Astrocyte of the cerebellum (primary cell): ENCODE data around the gene IL36A.

Experiments used
- DNase-seq: peaks from one replicate; pipeline ENCODE4 v3.0.0-alpha.2; 2011; ENCODE audit warnings: low read depth
- H3K4me3 ChIP-seq: 2 replicates; pipeline ENCODE4 v1.5.1; 2011; ENCODE audit warnings: mild to moderate bottlenecking, low read depth, low read length, moderate library complexity
- in situ Hi-C: cut with HindIII; loops from 2 replicates; pipeline ENCODE4 v1.10.0; 2017; ENCODE audit warnings: low sequenced_read_pairs
- TF ChIP-seq, protein P1 (sequence below): IDR thresholded peaks from 2 replicates; pipeline ENCODE4 v1.5.1; 2012; ENCODE audit warnings: low read length, low read depth, moderate library complexity, mild to moderate bottlenecking; ENCODE audit errors: missing control alignments

Gene IL36A

DNA sequence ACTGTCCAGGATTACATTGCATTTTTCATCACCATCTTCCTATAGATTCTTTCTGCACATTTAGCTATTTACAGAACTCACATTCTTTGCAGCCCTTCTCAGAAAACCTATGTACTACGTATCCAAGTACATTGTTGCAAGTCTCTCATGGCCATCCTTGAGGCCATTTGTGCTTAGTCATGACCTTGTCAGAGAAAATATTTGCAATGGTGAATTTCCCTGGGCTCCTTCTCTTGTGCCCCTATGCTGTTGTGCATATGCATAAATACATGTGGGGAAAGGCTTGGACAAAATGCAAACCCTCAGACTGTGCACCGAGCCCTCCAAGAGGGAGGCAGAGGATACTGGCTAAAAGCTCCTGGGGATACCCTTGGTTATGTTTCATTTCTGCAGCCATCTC is 19.5 kb downstream of the IL36A start:
- in situ Hi-C loops = no loop called here
- no peak overlapping the region for H3K4me3 ChIP-seq
- TF ChIP-seq, protein P1, sequence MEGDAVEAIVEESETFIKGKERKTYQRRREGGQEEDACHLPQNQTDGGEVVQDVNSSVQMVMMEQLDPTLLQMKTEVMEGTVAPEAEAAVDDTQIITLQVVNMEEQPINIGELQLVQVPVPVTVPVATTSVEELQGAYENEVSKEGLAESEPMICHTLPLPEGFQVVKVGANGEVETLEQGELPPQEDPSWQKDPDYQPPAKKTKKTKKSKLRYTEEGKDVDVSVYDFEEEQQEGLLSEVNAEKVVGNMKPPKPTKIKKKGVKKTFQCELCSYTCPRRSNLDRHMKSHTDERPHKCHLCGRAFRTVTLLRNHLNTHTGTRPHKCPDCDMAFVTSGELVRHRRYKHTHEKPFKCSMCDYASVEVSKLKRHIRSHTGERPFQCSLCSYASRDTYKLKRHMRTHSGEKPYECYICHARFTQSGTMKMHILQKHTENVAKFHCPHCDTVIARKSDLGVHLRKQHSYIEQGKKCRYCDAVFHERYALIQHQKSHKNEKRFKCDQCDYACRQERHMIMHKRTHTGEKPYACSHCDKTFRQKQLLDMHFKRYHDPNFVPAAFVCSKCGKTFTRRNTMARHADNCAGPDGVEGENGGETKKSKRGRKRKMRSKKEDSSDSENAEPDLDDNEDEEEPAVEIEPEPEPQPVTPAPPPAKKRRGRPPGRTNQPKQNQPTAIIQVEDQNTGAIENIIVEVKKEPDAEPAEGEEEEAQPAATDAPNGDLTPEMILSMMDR = no peak
- no peak for DNase-seq

DNA sequence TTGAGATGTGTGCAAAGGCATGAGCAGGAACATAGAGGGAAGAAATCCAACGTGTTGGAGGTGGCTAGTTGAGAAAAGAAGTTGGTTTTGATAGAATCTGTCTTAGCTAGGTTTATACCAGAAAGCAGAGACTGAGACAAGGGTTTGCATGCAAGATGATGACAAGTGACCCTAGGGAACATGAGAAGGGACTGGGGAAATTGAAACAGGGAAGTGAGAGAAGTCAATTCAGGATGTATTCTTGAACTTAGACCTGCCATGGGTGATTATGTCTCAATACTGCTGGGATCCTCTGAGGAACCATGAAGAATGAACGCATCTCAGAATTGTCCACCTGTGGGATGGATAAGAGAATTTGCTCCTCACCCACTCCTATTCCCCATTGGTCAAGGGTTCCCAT is 20.5 kb downstream of the IL36A start:
- no peak overlapping the region for H3K4me3 ChIP-seq
- DNase-seq = no peak
- in situ Hi-C loops = no loop called here
- TF ChIP-seq, protein P1 = no peak

DNA sequence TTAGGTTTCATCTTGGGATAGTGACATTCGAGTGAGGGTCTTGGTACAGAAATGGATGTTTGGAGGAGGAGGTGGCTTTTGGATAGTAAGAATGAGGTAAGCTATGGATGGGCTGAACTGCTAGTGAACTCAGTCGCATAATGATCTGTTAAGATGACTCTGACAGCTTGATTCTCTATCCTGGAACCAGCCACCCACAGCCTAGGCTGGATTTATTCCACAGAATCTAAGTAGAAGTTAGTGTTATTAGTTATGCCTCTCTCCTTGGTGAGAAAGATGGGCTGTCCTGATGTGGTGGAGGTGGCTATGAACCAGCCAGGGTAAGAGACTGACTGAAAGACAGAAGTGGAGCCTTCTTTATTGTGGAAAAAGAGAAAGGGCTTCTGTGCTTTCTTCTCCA is 22.4 kb downstream of the IL36A start:
- in situ Hi-C loops = no loop called here
- TF ChIP-seq, protein P1 = no peak
- DNase-seq = no peak
- no peak overlapping the region for H3K4me3 ChIP-seq

DNA sequence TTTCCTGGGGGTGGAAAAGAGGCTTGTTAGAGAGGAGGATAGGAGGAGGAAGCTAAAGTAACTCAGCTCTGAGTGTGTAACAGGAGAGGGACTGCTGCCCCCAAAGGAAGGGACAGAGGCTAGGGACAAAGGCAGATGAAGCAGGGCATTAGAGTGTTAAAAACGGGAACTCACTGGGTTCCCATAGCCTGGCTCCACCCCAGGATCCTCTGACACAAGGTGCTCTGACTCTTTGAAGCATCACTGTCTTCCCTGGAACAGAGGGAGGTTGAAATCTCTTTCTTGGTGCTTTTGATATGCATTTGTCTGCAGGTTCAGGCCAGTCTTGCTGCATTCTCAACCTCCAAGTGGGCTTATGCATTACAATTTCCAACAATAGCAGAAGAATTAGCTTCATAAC is 22.9 kb downstream of the IL36A start:
- in situ Hi-C loops = no loop called here
- no peak overlapping the region for H3K4me3 ChIP-seq
- DNase-seq = no peak
- TF ChIP-seq, protein P1 = no peak

DNA sequence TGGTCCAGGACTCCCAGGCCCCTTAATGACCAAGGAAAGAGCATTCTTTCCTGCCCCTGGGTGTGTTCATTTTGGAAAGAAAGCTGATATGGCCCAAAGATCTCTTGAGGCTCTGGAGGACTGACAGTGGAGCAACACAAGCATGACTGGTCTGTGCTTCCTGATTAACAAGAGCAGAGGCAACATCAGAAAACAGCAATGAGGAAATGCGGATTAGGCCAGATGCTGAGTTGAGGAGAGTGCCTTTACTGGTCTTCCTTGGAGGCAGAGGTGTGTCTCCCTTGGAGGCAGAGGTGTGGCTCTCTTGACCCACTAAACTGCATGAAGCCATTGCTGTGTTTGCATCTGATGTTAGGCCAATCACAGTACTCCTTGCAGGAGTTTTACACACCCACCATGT is 27.5 kb downstream of the IL36A start:
- H3K4me3 ChIP-seq = no peak overlapping the region
- TF ChIP-seq, protein P1 = no peak
- in situ Hi-C loops = no loop called here
- no peak for DNase-seq

DNA sequence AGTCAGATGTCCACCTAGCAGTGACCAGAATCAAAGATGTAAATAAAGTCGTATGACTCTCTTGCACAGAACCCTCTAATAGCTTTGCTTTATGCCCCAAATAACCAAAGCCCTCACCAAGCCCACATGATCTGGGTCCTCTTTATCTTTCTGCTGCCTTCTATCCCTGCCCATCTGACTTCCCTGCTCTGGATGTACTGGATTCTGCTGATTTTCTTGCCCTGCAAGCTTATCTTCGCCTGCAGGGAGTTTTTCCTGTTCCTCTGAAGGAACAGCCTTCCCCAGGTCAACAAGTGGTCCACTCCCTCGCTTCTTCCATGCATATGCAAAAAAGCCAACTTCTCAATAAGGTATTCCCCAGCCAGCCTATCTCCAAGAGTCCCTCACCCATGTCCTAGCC is 28.8 kb downstream of the IL36A start:
- no peak overlapping the region for H3K4me3 ChIP-seq
- TF ChIP-seq, protein P1 = no peak
- in situ Hi-C loops = no loop called here
- no peak for DNase-seq

DNA sequence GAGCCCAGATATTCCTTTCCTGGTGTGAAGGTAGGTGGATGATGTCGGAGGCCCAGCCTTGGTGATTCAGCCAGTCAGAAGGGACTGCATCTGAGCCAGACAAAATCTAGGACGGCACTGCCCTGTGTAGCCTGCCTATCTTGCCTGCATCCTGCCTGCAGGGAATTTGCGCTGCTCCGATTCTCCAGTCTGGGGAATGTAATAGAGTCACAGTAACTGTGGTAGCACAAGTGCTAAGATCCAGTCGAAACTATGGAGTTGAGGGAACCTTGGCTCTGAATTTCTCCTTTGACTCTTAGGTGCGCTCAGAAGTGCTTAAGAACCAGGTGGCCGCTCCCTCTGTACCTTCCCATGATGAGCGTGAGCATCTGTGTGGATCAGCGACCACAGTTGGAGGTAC is 31.5 kb downstream of the IL36A start:
- TF ChIP-seq, protein P1 = no peak
- DNase-seq = no peak
- in situ Hi-C loops = no loop called here
- no peak overlapping the region for H3K4me3 ChIP-seq
